ENCODE data around the gene RNF213. TPM values are rescaled to one million over a fixed set of nuclear protein-coding genes. Genes with fewer than 3 reads are reported as not detected.

Gene RNF213
- polyA plus RNA-seq, 1 of the 3 experiments (the other 2 are of a cell fraction) = 57.5 TPM

- Histone ChIP-seq H3K27ac (ENCODE audit: low read depth in 2 of 2, low read length in 1 of 2) (no peak overlapping the region), H3K9ac (no peak overlapping the region), H3K4me3 (ENCODE audit: low read depth in 2 of 2, low read length in 1 of 2) (peak overlapping the region in 1 of 2 experiments; percentile 98; a peak in 2 of 4 replicates), H3K36me3 (replicated peaks in 1 of 2; ENCODE audit: control insufficient read depth in 1 of 2, insufficient read depth in 2 of 2, low read length in 1 of 2) (peaks cover 25 to 28% of the 10 kb centered on the region in 2 experiments), H2AFZ (ENCODE audit: low read depth) (no peak overlapping the region), H3K79me2 (ENCODE audit: insufficient read depth) (peaks cover 48% of the 10 kb centered on the region), H4K20me1 (ENCODE audit: insufficient read depth) (peaks cover 31% of the 10 kb centered on the region), H3K4me2 (peak overlapping the region; percentile 94), H3K9me3 (no peaks in the 10 kb centered on the region), H3F3A (replicated peaks; ENCODE audit: insufficient read depth) (peaks cover 5% of the 10 kb centered on the region), H3K9me2 (no peaks in the 10 kb centered on the region), H3K27me3 (ENCODE audit: insufficient read depth) (no peaks in the 10 kb centered on the region), H3K4me1 (ENCODE audit: control insufficient read depth in 1 of 2, insufficient read depth in 2 of 2, low read depth in 1 of 2, low read length in 1 of 2) (peaks cover 5 to 25% of the 10 kb centered on the region in 2 experiments; a peak in 2 of 4 replicates)
- WGBS (ENCODE audit: low lambda C conversion rate) = 96% methylated on average over 6 of the region's 6 CpGs
- DNase-seq = no peak
- ChIA-PET CTCF (interaction anchor here (1.3 to 6.5 kb wide), 3 partner anchors 9 to 564 kb away, joined by 3 to 47 read pairs (median 5); no protein-coding TSS in a partner anchor), POLR2A (interaction anchor here (1.9 kb wide), 1 partner anchor 38 kb away, joined by 7 read pairs; no protein-coding TSS in a partner anchor)
- TF ChIP-seq MXI1 (IDR thresholded peaks at IDR 0.05; ENCODE audit: low read depth, low read length) (no peak), YY1 (IDR thresholded peaks at IDR 0.05; ENCODE audit: low read depth) (no peak), USF1 (IDR thresholded peaks at IDR 0.05; ENCODE audit: borderline replicate concordance, low read depth) (no peak)
Observed at GRCh38 chr17:80416940-80417293, 156.3 kb downstream of the RNF213 start.

GRCh38 chr17:80418589-80418988 lies 157.9 kb downstream of the RNF213 start:
- peaks cover 43% of the 10 kb centered on the region for H3K79me2 ChIP-seq (ENCODE audit: insufficient read depth)
- POLR2A ChIA-PET = no interaction called here
- H4K20me1 ChIP-seq (ENCODE audit: insufficient read depth) = peaks cover 31% of the 10 kb centered on the region
- 96% methylated on average over 11 of the region's 11 CpGs for WGBS (ENCODE audit: low lambda C conversion rate)
- no peaks in the 10 kb centered on the region for H3K27me3 ChIP-seq (ENCODE audit: insufficient read depth)
- DNase-seq = no peak
- H3K9me2 ChIP-seq = no peaks in the 10 kb centered on the region
- peaks cover 25 to 28% of the 10 kb centered on the region in 2 experiments for H3K36me3 ChIP-seq (replicated peaks in 1 of 2; ENCODE audit: control insufficient read depth in 1 of 2, insufficient read depth in 2 of 2, low read length in 1 of 2)
- TF ChIP-seq SMC3 (IDR thresholded peaks at IDR 0.05; ENCODE audit: low read depth, low read length) = no peak
- TF ChIP-seq YY1 (IDR thresholded peaks at IDR 0.05; ENCODE audit: low read depth) = no peak
- no peak for TF ChIP-seq CHD2 (IDR thresholded peaks at IDR 0.05; ENCODE audit: low read length, partially characterized antibody)
- TF ChIP-seq ELF1 (IDR thresholded peaks at IDR 0.05) = no peak
- no peak for TF ChIP-seq USF1 (IDR thresholded peaks at IDR 0.05; ENCODE audit: borderline replicate concordance, low read depth)
- no peak for TF ChIP-seq IRF3 (IDR thresholded peaks at IDR 0.05; ENCODE audit: low read depth, low read length)
- TF ChIP-seq ZBTB33 (IDR thresholded peaks at IDR 0.05; ENCODE audit: borderline replicate concordance, low read depth) = no peak
- no peak for TF ChIP-seq SIN3A (IDR thresholded peaks at IDR 0.05; ENCODE audit: borderline replicate concordance, low read depth, low read length)
- TF ChIP-seq, protein P1, sequence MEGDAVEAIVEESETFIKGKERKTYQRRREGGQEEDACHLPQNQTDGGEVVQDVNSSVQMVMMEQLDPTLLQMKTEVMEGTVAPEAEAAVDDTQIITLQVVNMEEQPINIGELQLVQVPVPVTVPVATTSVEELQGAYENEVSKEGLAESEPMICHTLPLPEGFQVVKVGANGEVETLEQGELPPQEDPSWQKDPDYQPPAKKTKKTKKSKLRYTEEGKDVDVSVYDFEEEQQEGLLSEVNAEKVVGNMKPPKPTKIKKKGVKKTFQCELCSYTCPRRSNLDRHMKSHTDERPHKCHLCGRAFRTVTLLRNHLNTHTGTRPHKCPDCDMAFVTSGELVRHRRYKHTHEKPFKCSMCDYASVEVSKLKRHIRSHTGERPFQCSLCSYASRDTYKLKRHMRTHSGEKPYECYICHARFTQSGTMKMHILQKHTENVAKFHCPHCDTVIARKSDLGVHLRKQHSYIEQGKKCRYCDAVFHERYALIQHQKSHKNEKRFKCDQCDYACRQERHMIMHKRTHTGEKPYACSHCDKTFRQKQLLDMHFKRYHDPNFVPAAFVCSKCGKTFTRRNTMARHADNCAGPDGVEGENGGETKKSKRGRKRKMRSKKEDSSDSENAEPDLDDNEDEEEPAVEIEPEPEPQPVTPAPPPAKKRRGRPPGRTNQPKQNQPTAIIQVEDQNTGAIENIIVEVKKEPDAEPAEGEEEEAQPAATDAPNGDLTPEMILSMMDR (IDR thresholded peaks at IDR 0.05) = no peak
- TF ChIP-seq FOXM1 (IDR thresholded peaks at IDR 0.05; ENCODE audit: low read depth) = no peak
- TF ChIP-seq, protein P2, sequence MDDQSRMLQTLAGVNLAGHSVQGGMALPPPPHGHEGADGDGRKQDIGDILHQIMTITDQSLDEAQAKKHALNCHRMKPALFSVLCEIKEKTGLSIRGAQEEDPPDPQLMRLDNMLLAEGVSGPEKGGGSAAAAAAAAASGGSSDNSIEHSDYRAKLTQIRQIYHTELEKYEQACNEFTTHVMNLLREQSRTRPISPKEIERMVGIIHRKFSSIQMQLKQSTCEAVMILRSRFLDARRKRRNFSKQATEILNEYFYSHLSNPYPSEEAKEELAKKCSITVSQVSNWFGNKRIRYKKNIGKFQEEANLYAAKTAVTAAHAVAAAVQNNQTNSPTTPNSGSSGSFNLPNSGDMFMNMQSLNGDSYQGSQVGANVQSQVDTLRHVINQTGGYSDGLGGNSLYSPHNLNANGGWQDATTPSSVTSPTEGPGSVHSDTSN (IDR thresholded peaks at IDR 0.05) = no peak
- no peak for TF ChIP-seq MXI1 (IDR thresholded peaks at IDR 0.05; ENCODE audit: low read depth, low read length)
- no peak for TF ChIP-seq JUND (IDR thresholded peaks at IDR 0.05)
- H3K4me2 ChIP-seq = no peak overlapping the region
- H3K4me1 ChIP-seq (ENCODE audit: control insufficient read depth in 1 of 2, insufficient read depth in 2 of 2, low read depth in 1 of 2, low read length in 1 of 2) = peaks cover 5 to 22% of the 10 kb centered on the region in 2 experiments; a peak in 2 of 4 replicates
- H3K9ac ChIP-seq = no peak overlapping the region
- CTCF ChIA-PET = interaction anchor here (1.2 to 6.5 kb wide), 3 partner anchors 8 to 608 kb away, joined by 3 to 47 read pairs (median 5); no protein-coding TSS in a partner anchor
- H3K4me3 ChIP-seq (ENCODE audit: low read depth in 2 of 2, low read length in 1 of 2) = no peak overlapping the region
- H3F3A ChIP-seq (replicated peaks; ENCODE audit: insufficient read depth) = peaks cover 5% of the 10 kb centered on the region
- H3K9me3 ChIP-seq = no peaks in the 10 kb centered on the region
- H3K27ac ChIP-seq (ENCODE audit: low read depth in 2 of 2, low read length in 1 of 2) = no peak overlapping the region
- H2AFZ ChIP-seq (ENCODE audit: low read depth) = no peak overlapping the region

All from SK-N-SH (cell line).